GM19351 (cell line): ENCODE data around the gene UVRAG.
"Not testable (repeated sequence)": the region's sequence is repeated elsewhere in the genome, so short reads cannot be mapped to it uniquely, and the experiment has no call there.

Experiments
- ATAC-seq: cut with Tn5 transposase; IDR thresholded peaks from one replicate; pipeline ENCODE4 v1.9.1; 2021; ENCODE audit warnings: mild to moderate bottlenecking, moderate library complexity; ENCODE audit not compliant: unreplicated experiment

Gene UVRAG

DNA sequence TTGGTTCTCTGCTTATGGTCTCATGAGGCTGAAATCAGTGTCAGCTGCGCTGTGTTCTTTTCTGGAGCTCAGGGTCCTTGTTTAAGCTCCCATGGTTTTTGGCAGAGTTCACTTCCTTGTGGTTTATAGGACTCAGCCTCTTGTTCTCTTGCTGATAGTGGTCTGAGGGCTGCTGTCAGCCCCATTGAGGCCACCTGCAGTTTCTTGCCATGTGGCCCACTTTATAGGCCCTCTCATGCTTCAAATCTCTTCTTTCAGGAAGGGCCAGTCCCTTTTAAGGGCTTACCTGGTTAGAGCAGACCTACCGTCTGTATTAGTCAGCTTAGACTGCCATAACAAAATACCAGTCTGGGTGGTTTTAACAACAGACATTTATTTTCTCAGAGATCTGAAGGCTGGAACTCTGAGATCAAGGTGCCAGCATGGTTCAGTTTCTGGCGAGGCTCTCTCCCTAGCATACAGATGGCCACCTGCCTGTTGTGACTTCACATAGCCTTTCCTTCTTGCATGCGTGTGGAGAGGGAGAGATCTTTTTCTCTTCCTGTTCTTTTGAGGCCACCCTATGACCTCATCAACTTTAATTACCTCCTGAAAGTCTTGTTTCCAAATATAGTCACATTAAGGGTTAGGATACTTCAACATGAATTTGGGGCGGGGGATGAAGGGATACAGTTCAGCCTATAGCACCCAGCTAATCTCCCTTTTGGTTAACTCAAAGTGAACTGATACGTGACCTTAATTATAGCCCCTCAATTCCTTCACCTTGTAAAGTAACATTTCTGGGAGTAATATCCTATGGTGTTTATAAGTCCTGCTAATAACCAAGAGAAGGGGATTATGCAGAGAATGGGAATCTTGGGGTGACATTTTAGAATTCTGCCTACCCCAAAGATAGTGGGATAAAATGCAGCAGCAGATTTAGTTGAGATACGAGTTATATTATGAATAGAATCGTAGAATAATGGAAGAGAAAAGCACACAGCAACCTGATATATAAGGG, 131.8 kb downstream of the UVRAG start:
- no peak for ATAC-seq

DNA sequence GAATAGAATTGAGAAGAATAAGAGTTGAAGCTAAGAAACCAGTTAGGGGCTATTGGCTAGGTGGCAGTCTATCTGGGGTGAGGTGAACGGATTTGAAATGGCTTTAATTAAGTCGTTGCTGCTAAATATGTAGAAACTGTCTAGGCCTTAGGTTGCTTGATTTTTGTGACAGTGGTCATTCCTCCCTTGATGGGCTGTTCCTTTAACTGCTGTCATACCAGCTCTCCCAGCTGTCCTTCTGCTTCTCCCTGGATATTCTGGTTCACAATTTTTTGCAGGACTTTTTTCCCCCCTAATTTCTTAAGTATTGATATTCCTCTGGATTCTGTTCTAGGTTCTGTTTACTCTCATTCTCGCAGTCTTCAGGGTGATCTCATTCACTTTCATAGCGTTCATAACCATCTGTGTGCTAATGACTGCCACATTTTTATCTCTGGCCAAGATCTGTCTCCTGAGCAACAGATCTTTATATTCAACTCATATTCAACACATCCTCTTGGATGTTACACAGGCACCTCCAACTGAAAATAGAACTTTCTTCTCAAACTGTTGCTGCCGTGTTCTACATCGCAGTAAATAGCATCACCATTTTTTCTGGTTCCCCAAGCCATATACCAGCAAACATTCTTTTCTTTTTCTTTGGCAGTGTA, 134.1 kb downstream of the UVRAG start:
- ATAC-seq, result no peak

DNA sequence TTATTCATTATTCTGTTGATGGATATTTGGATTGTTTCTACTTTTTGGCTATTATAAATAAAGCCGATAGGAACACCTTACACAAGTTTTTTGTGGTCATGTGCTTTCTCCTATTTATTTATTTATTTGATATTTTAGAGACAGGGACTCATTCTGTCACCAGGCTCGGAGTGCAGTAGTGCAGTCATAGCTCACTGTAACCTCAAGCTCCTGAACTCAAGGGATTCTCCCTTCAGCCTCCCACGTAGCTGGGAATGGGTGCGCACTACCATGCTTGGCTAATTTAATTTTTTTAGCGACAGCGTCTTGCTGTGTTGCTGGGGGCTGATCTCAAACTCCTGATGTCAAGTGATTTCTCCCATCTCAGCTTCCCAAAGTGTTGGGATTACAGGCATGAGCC, 135.1 kb downstream of the UVRAG start:
- no peak for ATAC-seq

DNA sequence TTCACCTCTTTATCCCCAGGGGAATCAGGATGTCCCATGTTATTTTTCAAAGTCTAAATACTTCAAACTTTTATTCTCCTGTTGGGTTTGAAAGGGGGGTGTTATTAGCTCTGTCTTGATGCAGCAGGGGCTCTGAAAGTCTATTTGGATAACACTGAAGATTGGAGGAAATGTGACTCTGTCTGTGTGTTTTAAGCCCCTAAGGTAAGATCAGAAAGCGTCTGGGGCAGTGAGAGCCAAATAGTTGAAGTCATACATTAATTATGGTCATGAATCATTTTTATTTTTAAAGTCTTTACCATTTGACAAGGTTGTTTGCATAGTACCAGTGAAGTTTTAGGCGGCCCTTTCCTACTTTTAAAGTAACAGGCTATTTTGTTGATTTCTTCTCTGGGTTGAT, 139.0 kb downstream of the UVRAG start:
- no peak for ATAC-seq

DNA sequence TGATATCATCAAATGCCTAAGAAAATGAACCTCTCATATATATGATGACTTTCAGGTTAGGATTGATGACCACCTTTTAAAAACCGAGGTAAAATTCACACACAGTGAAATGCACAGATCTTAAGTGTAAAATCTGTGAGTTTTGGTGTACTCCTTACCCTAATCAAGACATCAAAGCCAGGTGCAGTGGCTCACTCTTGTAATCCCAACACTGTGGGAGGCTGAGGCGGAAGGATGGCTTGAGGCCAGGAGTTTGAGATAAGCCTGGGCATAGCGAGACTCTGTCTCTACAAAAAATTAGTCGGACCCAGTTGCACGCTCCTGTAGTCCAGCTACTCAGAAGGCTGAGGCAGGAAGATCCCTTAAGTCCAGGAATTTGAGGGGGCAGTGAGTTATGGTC, 140.4 kb downstream of the UVRAG start:
- no peak for ATAC-seq

DNA sequence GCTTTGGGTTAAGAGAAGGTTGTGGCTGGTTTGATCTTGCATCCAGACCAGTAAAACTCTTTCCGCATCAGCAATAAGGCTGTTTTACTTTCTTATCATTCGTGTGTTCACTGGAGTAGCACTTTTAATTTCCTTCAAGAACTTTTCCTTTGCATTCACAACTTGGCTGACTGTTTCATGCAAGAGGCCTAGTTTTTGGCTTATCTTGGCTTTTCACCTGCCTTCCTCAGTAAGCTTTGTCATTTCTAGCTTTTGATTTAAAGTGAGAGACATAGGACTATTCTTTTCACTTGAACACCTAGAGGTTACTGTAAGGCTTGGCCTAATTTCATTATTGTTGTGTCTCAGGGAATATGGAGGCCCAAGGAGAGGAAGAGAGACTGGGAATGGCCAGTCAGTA, 144.5 kb downstream of the UVRAG start:
- ATAC-seq, result no peak

DNA sequence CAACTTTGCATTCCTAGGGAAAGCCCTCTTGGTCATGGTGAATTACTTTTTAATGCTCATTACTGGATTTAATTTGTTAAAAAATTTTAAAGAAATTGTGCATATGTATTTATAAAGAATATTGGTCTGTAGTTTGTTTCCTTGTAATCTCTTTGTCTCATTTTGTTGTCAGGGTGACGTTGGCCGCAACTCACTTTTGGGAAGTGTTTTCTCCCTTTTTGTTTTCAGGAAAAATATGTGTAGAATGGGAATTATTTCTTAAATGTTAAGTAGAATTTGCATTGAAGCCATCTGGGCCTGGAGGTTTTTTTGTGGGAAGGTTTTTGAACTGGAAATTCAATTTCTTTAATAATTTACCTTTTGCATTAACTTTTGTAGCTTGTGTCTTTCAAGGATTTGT, 149.1 kb downstream of the UVRAG start:
- no peak for ATAC-seq

DNA sequence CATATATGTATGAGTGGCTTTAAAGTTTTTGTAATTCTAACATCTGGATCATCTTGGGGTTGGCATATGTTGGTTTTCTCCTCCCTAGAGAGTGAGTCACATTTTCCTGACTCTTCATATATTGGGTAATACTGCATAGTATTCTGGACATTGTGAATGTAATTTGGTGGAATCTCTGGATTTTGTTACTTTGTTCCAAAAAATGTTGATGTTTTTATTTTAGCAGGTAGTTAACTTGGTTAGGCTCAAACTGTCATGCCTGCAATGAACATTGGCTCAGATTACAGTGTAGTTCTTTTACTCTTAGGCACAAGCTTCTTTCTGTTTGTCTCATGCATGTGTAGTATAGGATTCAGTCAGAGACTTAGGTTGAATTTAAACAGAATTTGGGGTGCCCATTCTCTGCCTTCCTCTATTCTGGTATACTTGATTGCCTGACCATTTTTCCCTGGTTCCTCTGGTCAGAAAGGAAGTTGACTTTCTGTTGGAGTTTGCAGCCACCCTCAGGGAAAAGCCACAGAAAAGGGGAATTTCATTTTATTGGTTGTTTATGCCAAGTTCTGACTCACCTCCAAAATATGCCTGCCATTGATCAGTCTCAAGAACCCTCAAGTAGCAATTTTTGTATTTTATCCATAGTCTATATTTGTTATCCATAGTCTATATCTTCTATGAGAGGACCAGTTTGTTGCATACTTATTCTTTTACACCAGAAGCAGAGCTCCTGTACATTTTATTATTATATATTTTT, 151.7 kb downstream of the UVRAG start:
- no peak for ATAC-seq

DNA sequence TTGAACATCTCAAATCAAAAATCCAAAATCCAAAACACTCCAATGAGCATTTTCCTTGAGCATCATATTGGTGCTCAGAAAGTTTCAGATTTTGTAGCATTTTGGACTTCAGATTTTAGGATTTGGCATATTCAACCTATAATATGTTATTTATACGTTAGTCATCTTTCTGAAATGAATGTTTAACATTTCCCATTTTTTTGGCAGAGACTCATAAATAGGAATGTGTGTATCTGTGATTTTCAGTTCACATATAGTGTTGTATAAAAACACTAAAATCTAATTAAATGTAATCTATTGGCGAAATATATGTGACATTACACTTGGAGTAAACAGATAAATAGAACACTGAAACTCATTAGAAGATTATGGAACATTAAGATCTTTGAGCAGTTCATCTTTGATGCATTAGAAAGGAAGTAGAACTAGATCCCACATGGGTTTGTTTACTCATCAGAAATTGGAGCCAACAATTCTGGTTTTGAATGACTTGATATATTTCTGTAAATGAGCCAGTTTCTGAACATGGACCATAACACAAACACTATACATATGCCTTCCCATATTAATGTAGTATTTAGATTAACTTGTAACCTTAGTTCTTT, 153.1 kb downstream of the UVRAG start:
- no peak for ATAC-seq

DNA sequence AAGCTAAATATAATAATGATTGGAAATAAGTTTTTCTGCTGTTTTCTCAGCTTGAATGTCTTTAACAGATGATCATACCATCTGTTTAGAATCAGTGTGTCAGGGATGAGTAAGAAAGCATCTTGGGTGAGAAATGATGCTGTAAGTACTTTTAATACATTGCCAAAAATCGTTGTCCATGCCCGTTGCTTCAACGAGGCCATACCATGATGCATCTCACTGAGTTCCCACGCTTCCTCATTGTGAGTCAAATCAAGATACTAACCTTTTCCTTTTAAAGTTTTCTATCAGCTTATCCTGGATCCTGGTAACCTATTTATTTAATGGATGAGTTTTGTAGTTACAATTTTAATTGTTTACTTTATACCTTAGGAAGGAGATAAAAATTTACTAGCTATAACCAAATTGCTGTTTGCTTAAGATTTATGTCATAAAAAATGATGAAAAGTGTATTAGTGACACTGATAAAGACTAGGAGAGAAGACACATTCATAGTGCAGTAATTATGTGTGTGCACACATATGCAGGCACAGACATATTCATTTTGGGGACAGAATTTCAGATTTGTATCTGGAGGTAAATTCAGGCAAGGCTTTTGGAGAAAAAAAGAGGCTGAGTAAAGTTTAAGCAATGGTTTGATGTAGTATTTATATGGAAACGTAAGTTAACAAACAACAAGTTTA, 154.8 kb downstream of the UVRAG start:
- ATAC-seq, result no peak

DNA sequence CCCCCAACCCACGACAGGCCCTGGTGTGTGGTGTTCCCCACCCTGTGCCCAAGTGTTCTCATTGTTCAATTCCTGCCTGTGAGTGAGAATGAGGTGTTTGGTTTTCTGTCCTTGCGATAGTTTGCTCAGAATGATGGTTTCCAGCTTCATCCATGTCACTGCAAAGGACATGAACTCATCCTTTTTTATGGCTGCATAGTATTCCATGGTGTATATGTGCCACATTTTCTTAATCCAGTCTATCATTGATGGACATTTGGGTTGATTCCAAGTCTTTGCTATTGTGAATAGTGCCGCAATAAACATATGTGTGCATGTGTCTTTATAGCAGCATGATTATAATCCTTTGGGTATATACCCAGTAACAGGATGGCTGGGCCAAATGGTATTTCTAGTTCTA, 158.7 kb downstream of the UVRAG start:
- ATAC-seq, result not testable (repeated sequence)

DNA sequence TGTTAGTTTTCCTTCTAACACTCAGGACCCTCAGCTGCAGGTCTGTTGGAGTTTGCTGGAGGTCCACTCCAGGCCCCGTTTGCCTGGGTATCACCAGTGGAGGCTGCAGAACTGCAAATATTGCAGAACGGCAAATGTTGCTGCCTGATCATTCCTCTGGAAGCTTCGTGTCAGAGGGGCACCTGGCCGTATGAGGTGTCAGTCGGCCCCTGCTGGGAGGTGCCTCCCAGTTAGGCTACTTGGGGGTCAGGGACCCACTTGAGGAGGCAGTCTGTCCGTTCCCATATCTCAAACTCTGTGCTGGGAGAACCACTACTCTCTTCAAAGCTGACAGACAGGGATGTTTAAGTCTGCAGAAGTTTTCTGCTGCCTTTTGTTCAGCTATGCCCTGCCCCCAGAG, 164.1 kb downstream of the UVRAG start:
- ATAC-seq, result not testable (repeated sequence)

DNA sequence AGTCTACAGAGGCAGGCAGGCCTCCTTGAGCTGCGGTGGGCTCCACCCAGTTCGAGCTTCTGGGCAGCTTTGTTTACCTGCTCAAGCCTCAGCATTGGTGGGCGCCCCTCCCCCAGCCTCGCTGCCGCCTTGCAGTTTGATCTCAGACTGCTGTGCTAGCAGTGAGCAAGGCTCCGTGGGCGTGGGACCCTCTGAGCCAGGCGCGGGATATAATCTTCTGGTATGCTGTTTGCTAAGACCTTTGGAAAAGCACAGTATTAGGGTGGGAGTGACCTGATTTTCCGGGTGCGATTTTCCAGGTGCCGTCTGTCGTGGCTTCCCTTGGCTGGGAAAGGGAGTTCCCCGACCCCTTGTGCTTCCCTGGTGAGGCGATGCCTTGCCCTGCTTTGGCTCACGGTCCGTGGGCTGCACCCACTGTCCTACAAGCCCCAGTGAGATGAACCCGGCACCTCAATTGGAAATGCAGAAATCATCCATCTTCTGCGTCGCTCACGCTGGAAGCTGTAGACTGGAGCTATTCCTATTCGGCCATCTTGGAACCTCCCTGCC, 164.5 kb downstream of the UVRAG start:
- not testable (repeated sequence) for ATAC-seq

DNA sequence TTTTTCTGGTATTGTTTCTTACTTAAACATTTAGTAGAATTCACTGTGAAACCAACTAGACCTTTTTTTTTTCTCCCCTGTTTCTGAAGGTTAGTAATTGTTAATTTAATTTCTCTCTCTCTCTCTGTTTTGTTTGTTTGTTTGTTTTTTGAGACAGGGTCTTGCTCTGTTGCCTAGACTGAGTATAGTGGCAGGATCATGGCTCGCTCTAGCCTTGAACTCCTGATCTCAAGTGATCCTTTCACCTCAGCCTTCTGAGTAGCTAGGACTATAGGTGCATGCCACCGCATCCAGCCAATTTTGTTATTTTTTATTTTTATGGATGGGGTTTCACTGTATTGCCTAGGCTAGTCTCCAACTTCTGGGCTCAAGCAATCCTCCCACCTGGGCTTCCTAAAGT, 165.0 kb downstream of the UVRAG start:
- no peak for ATAC-seq

DNA sequence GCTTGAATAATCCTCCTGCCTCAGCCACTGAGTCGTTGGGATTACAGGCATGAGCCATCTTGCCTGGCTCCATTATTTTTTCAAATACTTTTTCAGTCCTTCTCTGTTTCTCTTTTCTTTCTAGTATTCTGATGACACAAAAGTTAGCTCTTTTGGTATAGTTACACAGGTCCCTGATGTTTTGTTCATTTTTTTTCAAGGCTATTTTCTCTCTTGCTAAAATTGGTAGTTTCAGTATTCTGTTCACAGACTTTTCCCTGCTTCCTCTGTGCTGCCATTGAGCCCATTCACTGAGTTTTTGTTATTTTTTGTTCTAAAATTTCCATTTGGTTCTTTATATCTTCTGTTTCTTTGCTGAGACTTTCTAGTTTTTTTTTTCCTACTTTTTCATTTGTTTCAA, 166.5 kb downstream of the UVRAG start:
- no peak for ATAC-seq

DNA sequence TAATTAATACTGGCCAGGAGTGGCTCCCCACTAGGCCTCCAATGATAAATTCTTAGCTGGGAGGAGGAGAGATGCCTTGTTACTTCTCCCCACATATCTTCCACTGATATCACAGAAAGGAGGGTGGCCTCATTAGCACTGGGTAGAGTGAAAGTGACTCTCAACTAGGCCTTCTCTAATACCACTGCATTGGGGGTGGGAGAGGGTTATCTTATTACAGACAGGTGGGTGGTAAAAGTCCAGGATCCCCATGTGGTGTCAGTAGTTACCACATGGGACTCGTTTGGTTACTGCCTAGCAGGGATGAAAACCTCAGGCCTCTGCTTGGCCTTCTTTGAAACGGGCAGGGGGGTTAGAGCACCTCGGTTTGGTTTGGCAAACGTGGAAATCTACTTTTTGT, 167.3 kb downstream of the UVRAG start:
- ATAC-seq, result no peak

DNA sequence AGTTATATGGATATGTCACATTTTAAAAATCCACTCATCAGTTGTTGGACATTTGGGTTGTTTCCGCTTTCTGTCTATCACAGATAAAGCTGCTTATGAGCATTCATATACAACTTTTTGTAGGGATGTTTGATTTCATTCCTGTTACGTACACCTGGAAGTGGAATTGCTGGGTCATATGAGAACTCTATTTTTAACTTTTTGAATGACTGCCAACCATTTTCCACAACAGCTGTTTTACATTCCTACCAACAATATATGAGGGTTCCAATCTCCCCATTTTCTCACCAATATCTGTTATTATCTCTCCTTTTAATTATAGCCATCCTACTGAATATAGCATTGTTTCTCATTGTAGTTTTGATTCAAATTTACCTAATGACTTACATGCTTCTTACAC, 172.0 kb downstream of the UVRAG start:
- no peak for ATAC-seq

DNA sequence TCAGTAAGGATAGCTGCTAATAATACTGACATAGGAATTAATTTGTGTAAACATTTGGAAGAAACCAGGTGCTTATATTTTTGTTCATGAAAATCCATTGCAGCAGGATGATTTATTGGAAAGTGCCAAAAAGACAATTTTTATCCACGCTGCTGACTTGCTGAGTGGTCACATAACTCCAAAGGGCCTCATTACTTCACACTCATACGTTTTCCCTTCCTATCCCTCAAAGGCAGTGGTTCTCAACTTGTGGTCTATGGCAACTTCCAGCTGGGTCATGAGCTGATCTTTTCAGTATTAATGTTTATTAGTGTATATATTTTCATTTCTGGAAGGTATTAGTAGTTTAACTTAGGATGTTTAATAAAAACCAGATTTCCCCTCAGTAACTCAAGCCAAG, 178.1 kb downstream of the UVRAG start:
- no peak for ATAC-seq

DNA sequence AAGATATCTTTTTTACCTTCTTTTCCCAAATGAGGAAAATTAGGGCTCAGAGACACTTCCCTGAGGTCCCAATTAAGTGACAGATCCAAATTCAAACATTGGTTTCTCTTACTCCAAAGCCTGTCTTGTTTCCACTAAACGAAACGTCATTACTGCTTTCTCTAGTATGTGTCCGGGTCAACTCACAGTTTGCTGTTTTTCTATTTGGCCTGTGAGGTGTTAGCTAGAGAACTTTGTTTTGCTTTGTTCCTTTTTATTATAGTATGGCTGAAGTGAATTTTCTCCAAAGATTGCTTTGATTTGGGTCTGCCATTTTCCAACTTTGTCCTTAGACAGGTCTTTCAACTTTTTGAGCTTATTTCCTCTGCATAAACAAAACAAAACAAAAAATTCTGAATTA, 179.6 kb downstream of the UVRAG start:
- no peak for ATAC-seq
